GM12872 (cell line): ENCODE data around the gene MBIP.

Source experiments
- TF ChIP-seq, protein P1 (sequence below): IDR thresholded peaks from 3 replicates; pipeline ENCODE4 v1.5.1; 2011; ENCODE audit warnings: low read depth, mild to moderate bottlenecking, low read length, moderate library complexity; ENCODE audit not compliant: insufficient read depth

The MBIP gene, protein sequence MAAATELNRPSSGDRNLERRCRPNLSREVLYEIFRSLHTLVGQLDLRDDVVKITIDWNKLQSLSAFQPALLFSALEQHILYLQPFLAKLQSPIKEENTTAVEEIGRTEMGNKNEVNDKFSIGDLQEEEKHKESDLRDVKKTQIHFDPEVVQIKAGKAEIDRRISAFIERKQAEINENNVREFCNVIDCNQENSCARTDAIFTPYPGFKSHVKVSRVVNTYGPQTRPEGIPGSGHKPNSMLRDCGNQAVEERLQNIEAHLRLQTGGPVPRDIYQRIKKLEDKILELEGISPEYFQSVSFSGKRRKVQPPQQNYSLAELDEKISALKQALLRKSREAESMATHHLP

DNA sequence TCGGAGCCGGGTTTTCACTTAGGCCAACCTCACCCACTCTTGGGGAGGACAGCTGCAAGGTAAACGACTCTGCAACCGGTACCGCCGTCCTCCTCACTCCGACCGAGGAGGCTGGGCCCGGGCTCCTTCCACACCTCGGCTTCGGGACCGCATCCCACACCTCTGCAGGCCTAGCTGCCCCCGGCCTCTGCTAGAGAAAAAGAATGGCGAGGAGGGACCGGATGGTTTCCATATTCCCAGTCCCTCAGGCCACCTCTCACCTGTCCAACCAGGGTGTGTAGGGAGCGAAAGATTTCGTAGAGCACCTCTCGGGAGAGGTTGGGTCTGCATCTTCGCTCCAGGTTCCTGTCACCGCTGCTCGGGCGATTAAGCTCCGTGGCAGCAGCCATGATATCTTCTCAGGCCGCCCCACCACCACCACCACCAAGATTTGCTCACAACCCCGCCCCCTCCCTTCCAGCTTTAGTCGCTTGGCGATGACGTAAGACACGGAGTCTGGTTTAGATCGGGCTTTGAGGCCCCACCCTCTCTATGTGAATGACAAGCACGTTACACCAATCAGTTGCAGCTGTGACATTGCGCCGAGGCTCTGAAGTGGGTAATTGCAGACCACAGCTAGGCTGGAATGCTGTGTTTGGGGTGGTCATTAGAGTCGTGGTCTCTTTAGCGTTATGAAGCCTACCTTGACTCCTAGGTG lies at the start of gene MBIP:
Gene MBIP (minus strand): TSS at position 438 of the 697 bp plus-strand sequence. CDS start 49 bp downstream, at position 389.
- TF ChIP-seq, protein P1, sequence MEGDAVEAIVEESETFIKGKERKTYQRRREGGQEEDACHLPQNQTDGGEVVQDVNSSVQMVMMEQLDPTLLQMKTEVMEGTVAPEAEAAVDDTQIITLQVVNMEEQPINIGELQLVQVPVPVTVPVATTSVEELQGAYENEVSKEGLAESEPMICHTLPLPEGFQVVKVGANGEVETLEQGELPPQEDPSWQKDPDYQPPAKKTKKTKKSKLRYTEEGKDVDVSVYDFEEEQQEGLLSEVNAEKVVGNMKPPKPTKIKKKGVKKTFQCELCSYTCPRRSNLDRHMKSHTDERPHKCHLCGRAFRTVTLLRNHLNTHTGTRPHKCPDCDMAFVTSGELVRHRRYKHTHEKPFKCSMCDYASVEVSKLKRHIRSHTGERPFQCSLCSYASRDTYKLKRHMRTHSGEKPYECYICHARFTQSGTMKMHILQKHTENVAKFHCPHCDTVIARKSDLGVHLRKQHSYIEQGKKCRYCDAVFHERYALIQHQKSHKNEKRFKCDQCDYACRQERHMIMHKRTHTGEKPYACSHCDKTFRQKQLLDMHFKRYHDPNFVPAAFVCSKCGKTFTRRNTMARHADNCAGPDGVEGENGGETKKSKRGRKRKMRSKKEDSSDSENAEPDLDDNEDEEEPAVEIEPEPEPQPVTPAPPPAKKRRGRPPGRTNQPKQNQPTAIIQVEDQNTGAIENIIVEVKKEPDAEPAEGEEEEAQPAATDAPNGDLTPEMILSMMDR = no peak

DNA sequence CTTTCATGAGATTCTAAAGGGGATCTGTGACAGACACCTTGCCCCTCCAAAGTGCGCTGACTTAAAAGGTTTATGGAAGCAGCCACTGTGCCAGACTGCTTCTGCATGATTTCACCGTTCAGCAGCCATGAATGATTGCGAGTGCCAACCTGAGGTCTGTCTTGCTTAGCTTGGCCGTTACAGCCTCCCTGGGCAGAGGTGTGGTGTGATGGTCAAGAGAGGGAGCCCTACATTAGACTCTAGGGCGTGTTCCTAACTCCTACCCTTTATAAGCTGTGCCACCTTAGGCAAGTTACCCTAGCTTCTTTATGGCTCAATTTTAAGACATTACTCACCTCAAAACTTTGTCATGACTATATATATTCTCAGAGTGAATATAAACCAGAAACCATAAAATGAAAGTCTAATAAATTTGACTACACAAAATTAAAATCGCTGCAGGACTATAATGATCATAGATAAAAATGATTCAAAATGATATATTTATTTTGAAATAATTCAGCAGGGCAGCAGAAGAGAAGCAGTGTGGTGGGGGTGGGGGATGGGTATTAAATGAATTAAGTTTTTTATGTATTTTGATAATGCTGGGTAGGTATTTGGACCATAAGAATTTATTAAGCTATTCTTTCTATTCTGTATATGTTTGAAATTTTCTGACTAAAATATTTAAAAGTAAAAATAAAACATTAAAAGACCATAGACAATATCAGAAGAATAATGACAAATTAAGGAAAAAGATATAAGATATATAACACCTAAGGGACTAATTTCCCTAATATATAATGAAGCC lies 47.7 kb upstream of the MBIP start:
- TF ChIP-seq, protein P1 = no peak

DNA sequence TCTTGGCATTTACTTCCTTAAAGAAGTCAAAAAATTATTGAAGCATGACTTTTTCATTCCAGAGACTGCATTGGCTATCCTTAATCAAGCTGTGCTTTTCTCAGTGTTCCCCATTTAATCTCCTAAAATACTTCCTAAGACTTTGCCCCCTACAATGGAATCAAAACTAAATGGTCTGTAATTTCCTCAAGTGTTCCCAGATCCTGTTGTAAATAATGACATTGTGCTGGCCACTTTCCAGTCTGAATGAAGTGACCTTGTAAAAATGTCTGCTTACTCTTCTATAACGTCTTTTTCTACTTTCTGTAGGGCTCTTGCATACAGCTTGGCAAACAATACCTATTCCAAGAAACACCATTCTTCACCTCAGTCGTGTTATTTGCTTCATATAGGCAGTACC lies 45.3 kb upstream of the MBIP start:
- TF ChIP-seq, protein P1 = no peak

DNA sequence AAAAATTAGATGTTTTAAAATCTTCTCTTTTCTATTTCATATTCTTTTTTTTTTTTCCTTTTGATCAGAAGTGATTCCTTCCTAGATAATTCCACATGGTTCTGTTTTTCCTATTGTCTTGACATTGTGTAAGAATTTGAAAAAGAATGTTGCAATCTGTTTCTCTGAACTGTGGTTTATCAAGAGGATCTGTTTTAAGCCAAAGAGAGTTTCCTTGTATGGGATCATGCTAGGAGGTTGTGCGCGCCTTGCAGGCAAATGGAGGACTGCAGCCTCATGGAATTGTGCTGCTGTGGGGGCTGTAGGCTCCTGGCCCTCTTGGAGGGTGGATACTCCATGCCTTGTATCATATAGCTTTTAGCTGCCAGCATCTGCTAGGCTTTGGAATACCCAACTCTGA lies 43.3 kb upstream of the MBIP start:
- TF ChIP-seq, protein P1 = no peak

DNA sequence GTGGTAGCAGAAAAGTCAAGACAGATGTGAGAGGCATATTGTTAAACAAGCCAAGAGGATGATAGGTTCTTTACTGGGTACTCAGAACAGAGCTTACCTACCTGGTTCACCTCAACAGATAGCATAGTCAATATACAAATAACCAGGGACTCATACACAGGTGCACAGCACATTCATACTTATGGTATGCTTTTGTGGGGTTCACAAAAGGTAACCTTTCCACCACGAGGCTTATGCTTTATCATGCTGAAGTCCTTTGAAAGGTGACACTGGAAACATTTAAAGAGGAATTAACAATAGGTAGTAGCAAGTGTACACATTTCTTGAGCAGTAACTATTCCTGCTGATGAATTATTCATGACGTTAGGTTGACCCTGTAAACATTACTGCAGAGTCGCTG lies 42.2 kb upstream of the MBIP start:
- TF ChIP-seq, protein P1 = no peak

DNA sequence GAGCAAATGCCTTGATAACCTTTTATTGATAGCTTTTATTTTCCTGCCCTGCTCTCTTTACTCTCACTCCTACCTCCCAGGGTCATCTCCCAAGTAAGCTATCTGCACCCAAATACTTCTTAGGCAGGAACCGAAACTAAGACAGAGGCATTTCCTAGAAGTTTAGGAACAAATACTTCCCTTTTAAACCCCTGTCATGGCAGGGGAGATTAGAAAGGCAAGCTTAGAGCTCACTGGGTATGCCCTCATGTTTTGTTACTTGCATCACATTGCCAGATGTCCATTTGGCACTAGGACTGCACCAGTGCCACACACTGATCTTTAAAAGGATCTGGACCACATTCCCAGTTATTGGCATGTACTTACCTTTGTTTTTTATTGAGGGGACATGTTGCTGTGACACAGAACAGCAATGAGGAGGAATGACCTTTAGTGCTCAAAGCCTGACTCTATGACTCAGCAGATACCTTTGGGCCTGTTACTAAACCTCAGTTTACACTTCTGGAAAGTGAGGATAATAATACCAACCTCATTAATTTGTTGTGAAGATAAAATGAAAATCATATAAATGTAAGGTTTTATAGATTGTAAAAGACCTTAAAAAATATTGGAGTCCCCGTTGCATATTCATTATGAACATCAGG lies 40.9 kb upstream of the MBIP start:
- TF ChIP-seq, protein P1 = no peak

DNA sequence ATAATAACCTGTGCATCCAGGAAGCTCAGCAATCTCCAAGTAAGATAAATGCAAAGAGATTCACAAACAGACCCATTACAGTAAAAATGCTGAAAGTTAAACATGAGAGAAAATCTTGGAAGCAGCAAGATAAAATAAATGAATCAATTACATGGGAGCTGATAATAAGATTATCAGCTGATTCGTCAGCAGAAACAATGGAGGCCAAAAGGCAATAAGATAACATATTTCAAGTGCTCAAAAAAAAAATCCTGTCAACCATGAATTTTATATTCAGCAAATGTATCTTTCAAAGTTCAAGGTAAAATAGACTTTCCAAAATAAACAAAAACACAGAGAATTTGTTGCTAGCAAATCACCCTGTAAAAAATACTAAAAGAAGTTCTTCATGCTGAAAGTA lies 36.4 kb upstream of the MBIP start:
- TF ChIP-seq, protein P1 = no peak
